SK-N-SH (cell line): ENCODE data around the gene CES3.
"Not testable (repeated sequence)": the region's sequence is repeated elsewhere in the genome, so short reads cannot be mapped to it uniquely, and the experiment has no call there.

Source experiments
- CHD2 ChIP-seq: fragments of 150-350 bp; IDR thresholded peaks from 2 replicates; pipeline ENCODE4 v1.6.1; 2018; ENCODE audit warnings: low read length; ENCODE audit not compliant: partially characterized antibody
- CTCF ChIP-seq: fragments of 200-600 bp; sonication (generic); IDR thresholded peaks from 2 replicates; pipeline ENCODE4 v1.6.1; 2017; ENCODE audit warnings: antibody characterized with exemption, mild to moderate bottlenecking, moderate library complexity
- EP300 ChIP-seq, 2 experiments: IDR thresholded peaks; 2 replicates each; pipeline versions ENCODE4 v1.4.0 to v1.6.1; 2012; ENCODE audit warnings: borderline replicate concordance in 1 of 2, low read depth in 1 of 2, low read length in 1 of 2
- EZH2phosphoT487 ChIP-seq: fragments of 200-600 bp; sonication (generic); IDR thresholded peaks from 2 replicates; pipeline ENCODE4 v1.6.1; 2017; ENCODE audit warnings: low read depth, mixed run types, mild to moderate bottlenecking, antibody characterized with exemption, moderate library complexity, borderline replicate concordance
- GABPA ChIP-seq: IDR thresholded peaks from 2 replicates; pipeline ENCODE4 v1.4.0; 2012; ENCODE audit warnings: low read depth, mild to moderate bottlenecking
- MAX ChIP-seq: IDR thresholded peaks from 2 replicates; pipeline ENCODE4 v1.4.0; 2012; ENCODE audit warnings: low read depth
- POLR2AphosphoS5 ChIP-seq: IDR thresholded peaks from 2 replicates; pipeline ENCODE4 v1.6.1; 2012; ENCODE audit warnings: low read depth, low read length
- RAD21 ChIP-seq: IDR thresholded peaks from 2 replicates; pipeline ENCODE4 v1.6.1; 2012; ENCODE audit warnings: mild to moderate bottlenecking, low read length
- RFX5 ChIP-seq: IDR thresholded peaks from 2 replicates; pipeline ENCODE4 v1.6.1; 2012; ENCODE audit warnings: mild to moderate bottlenecking, improper control_type of control experiment, low read length
- SIN3A ChIP-seq: IDR thresholded peaks from 2 replicates; pipeline ENCODE4 v1.6.1; 2012; ENCODE audit warnings: low read depth, mild to moderate bottlenecking, low read length, moderate library complexity, borderline replicate concordance
- TAF1 ChIP-seq: IDR thresholded peaks from 2 replicates; pipeline ENCODE4 v1.6.1; 2012; ENCODE audit warnings: low read depth, mild to moderate bottlenecking, low read length, moderate library complexity, borderline replicate concordance
- TCF12 ChIP-seq: IDR thresholded peaks from 2 replicates; pipeline ENCODE4 v1.4.0; 2012
- TF ChIP-seq, protein P1 (sequence below): IDR thresholded peaks from 2 replicates; pipeline ENCODE4 v1.6.1; 2012; ENCODE audit warnings: mild to moderate bottlenecking, low read depth, low read length, moderate library complexity

DNA sequence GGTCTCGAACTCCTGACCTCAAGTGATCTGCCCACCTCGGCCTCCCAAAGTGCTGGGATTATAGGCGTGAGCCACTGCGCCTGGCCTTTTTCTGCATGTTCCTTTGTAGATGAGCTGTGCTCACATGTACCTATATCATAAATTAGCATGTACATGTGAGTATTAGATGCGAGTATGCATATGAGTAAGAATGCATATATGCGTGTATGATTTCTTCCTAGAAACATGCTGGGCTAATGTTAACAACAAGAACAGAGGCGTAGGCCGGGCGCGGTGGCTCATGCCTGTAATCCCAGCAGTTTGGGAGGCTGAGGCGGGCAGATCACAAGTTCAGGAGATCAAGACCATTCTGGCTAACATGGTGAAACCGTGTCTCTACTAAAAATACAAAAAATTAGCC lies 32.5 kb downstream of the CES3 start:
- TF ChIP-seq CTCF; MAX; SIN3A; POLR2AphosphoS5; RAD21; TCF12; GABPA; EZH2phosphoT487; CHD2; TAF1; RFX5; EP300 (IDR thresholded peaks at IDR 0.05; ENCODE audit: borderline replicate concordance in 1 of 2, low read depth in 1 of 2, low read length in 1 of 2): not testable (repeated sequence)
- TF ChIP-seq, protein P1, sequence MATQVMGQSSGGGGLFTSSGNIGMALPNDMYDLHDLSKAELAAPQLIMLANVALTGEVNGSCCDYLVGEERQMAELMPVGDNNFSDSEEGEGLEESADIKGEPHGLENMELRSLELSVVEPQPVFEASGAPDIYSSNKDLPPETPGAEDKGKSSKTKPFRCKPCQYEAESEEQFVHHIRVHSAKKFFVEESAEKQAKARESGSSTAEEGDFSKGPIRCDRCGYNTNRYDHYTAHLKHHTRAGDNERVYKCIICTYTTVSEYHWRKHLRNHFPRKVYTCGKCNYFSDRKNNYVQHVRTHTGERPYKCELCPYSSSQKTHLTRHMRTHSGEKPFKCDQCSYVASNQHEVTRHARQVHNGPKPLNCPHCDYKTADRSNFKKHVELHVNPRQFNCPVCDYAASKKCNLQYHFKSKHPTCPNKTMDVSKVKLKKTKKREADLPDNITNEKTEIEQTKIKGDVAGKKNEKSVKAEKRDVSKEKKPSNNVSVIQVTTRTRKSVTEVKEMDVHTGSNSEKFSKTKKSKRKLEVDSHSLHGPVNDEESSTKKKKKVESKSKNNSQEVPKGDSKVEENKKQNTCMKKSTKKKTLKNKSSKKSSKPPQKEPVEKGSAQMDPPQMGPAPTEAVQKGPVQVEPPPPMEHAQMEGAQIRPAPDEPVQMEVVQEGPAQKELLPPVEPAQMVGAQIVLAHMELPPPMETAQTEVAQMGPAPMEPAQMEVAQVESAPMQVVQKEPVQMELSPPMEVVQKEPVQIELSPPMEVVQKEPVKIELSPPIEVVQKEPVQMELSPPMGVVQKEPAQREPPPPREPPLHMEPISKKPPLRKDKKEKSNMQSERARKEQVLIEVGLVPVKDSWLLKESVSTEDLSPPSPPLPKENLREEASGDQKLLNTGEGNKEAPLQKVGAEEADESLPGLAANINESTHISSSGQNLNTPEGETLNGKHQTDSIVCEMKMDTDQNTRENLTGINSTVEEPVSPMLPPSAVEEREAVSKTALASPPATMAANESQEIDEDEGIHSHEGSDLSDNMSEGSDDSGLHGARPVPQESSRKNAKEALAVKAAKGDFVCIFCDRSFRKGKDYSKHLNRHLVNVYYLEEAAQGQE: not testable (repeated sequence)
